Activated CD8-positive, alpha-beta memory T cell treated with anti-CD3 and anti-CD28 coated beads for 4 hours (primary cell): ENCODE results near the gene TRIM59.

Experiments
- DNase-seq, 2 donors: peaks; one replicate each; pipeline ENCODE4 v3.0.0-alpha.2; 2020; ENCODE audit warnings: low read depth in 2 of 2

The TRIM59 gene

DNA sequence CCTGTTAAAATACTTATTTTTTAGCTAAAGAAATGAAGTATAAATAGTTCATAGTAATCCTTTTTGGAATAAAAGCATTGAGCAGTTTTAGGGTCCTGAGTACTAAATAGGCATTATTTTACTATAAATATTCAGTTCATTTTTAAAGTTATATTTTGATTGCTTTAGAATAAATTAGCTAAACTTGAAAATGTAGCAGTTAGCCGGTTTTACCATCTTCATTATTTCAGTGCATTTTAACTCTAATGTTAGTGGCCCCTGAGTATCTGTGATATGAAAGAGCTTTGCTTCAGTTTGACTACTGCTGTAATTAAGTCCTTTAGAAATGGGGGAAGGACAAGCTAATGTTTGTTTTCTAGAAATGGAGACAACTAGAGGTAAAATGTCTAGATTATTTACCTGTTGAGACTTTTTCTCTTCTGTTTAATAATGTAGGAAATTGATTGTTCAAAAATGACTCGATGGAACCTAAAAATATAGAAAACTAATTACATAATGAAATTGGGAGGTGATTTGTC is 46.5 kb downstream of the TRIM59 start:
- no peak for DNase-seq

GRCh38 chr3:160402221-160403027 is 47.2 kb downstream of the TRIM59 start:
- no peak for DNase-seq

GRCh38 chr3:160401291-160402095 is 48.1 kb downstream of the TRIM59 start:
- DNase-seq, result no peak

- DNase-seq, result no peak
These were observed 48.9 kb downstream of the TRIM59 start for GRCh38 chr3:160400702-160401150.

DNA sequence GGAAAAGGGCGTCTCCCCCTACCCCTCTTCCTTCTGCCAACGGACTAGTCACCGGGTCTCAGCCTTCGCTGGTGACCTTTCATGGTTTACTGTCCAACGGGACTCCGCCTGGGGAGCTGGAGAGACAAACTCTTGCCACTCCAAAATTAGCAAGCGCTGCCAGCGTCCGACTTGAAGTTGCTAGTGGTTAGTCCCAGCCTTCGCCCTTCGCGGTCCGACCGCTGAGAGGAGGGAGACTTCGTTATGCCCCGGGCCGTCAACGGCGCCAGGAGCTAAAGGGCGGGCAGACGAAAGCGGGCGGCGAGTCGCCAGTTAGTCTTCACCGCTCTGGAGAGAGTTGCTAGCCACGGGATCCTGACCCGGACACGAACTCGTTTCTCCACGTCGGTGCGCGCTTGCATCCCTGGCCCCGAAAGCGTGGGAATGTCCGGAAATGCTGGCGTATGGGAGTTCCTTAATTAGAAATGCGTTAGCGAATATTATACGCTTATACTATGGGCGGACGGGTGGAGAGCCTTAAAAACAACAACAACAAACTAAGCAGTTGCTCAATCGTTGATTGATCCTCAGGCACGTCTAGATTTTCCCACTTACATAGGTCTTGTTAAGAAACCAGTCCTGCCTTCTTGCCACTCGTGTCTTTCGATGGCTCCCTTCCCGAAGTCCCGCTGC is 49.4 kb downstream of the TRIM59 start:
- DNase-seq, result no peak

DNA sequence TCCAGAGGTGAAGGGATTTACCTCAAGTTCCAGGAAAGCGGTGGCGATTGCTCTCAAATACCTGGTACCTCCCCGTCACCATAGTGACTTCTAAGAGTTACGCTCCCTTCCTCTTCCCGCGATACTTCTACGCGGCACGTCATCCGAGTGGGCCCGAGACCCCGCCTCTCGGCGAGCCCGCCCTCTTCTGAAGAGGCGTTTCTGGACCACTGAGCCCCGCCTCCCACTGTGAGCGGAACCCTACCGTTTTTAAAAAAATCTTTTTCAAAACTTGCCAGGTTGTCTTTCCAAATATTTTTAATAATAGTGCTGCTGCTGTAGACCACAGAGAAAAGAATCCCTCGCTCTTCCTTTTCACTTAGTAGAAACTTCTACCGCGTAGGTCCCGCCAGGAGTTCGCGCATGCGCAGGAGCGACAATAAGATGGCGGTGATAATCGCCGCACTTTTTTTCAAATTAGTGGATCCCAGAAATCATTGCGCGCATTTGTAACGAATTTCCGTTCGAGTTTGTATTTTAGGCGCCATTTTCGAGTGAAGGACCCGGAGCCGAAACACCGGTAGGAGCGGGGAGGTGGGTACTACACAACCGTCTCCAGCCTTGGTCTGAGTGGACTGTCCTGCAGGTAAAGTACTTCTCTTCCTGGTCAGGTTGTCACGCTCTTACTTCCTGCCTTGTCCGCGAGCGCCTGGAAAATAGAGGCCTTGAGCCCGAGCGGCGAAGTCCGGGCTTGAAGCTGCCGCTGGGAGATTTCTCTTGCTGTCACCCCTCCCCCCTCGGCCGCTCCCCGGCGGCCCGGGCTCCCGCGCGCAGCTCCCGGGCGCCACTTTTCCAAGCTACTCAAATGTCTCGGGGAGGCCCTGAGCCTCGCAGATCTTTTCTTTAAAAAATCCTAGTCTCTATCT is 50.2 kb downstream of the TRIM59 start, which contains the start of the genes IFT80 and SMC4:
TSS of gene IFT80 (minus strand) at position 101 of the 905 bp plus-strand sequence. CDS start 14,625 bp downstream, outside the sequence.
TSS of gene SMC4 (plus strand) at position 526 of the 905 bp plus-strand sequence. CDS start 1,177 bp downstream, outside the sequence.
- peak; percentile 92 to 95 for DNase-seq

- DNase-seq, result no peak
These were observed 50.8 kb downstream of the TRIM59 start for GRCh38 chr3:160398820-160399124.

DNA sequence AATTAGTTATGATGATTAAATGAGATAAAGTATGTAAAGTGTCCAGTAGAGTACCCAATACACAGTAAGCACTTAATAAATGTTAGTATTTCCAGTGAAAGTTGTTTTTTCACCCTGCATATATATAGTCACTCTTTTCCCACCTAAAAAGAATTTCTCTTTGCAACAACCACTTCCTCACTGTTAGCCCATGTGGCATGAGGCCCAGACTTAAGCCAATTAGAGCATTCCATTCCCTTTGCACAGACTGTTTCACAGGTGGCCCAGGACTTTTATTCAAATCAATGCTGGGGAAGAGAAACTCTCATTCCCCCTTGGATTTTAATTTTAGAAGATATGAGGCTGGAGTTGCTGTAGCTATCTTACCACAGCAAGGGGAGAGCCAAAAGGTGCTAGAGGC is 54.3 kb downstream of the TRIM59 start:
- DNase-seq, result no peak

GRCh38 chr3:160394009-160394392 is 55.6 kb downstream of the TRIM59 start:
- no peak for DNase-seq

DNA sequence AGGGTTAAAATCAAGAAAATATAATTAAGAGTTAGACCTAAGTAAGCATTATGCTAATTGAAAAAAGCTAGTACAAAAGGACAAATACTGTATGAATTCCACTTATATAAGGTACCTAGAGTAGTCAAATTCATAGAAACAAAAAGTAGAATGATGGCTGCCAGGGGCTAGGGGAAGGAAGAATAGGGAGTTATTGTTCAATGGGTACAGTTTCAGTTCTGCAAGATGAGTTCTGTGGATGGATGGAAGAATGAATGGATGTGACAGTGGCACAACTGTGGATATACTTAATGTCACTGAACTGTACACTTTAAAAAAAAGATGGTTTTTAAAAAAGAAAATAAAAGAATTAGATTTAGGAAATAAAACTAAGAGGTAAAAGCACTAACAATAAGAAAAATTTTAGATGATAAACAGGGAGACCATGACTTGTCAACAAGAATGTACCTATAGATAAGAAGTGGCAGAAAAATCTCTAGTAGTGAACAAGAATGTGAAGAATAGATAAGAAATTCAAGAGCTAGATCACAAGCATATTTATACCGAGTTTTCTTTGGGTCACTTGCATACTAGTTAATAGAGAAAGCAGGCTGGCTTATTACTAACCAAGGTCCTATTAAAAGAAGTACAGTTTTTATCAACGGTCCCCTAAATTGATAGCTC is 56.1 kb downstream of the TRIM59 start:
- DNase-seq, result no peak

DNA sequence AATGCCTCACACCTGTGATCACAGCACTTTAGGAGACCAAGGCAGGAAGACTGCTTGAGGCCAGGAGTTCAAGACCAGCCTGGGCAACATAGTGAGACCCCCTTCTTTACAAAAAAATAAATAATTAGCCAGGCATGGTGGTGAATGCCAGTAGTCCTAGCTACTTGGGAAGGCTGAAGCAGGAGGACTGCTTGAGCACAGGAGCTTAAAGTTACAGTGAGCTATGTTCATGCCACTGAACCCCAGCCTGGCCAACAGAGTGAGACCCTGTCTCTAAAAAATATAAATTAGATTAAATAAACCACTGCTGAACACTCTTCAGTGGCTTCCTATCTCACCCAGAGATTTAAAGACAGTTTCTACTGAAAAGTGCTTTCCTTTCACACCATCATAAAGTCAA is 56.8 kb downstream of the TRIM59 start:
- no peak for DNase-seq

DNA sequence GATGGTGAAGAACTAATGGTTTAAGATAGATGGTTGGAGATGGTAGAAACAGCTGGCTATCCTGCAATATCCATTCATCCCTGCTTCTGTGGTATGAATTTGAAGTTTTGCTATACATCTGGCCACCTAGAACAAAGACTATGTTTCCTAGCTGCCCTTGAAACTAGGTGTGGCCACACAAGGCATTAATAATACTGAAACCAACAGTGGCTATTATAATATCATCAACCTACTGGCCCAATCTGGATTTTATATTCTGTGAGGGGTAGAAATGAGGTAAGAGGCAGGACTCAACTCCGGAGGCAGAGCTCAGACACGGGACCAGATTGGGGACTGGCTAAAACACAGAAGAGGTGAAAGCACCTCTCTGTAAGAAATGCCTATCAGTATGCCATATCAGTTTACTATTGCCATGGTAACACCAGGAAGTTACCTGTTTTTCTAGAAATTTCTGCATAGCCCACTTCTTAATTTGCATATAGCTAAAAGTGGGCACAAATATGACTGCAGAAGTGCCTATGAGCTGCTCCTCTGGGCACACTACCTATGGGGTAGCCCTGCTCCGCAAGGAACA is 58.9 kb downstream of the TRIM59 start:
- DNase-seq, result no peak
